HUES6 (cell line): ENCODE data around the gene PYGO2.
A peak's percentile ranks its signal among the peaks of the same experiment; 100 is the strongest.

Experiments
- H3K27ac ChIP-seq: 2 replicates; pipeline ENCODE4 v1.7.0; 2013; ENCODE audit warnings: low read depth, mild to moderate bottlenecking, low read length, inconsistent platforms
- H3K27me3 ChIP-seq: 2 replicates; pipeline ENCODE4 v1.6.1; 2013; ENCODE audit warnings: low read length; ENCODE audit not compliant: control insufficient read depth, insufficient read depth
- H3K36me3 ChIP-seq: 2 replicates; pipeline ENCODE4 v1.6.1; 2013; ENCODE audit warnings: low read length; ENCODE audit not compliant: control insufficient read depth, insufficient read depth
- H3K4me1 ChIP-seq: 2 replicates; pipeline ENCODE4 v1.6.1; 2013; ENCODE audit warnings: low read length; ENCODE audit not compliant: control insufficient read depth, insufficient read depth
- H3K4me3 ChIP-seq: 2 replicates; pipeline ENCODE4 v1.5.1; 2013; ENCODE audit warnings: low read depth, low read length
- H3K9ac ChIP-seq: one replicate; pipeline ENCODE4 v1.6.1; 2013; ENCODE audit warnings: mild to moderate bottlenecking, low read length
- H3K9me3 ChIP-seq: 2 replicates; pipeline ENCODE4 v1.6.1; 2013; ENCODE audit warnings: low read depth, low read length; ENCODE audit not compliant: control insufficient read depth, insufficient read depth

Gene PYGO2

GRCh38 chr1:154957091-154957657 is 4.4 kb downstream of the PYGO2 start:
- Histone ChIP-seq H3K9me3 (no peaks in the 10 kb centered on the region), H3K27ac (no peak overlapping the region), H3K4me1 (peaks cover 33% of the 10 kb centered on the region), H3K4me3 (peak overlapping the region; percentile 84; the same call in 1 of the 2 replicates), H3K36me3 (peaks cover 14% of the 10 kb centered on the region), H3K27me3 (no peaks in the 10 kb centered on the region), H3K9ac (no peak overlapping the region)

- Histone ChIP-seq H3K27ac (no peak overlapping the region), H3K4me1 (peaks cover 33% of the 10 kb centered on the region), H3K36me3 (peaks cover 14% of the 10 kb centered on the region), H3K27me3 (no peaks in the 10 kb centered on the region), H3K9ac (peak overlapping the region; percentile 58), H3K9me3 (no peaks in the 10 kb centered on the region), H3K4me3 (peak overlapping the region; percentile 84)
Observed at GRCh38 chr1:154956544-154956941, 5.0 kb downstream of the PYGO2 start.

GRCh38 chr1:154955718-154956543 is 5.7 kb downstream of the PYGO2 start, which contains the start of gene PBXIP1:
Gene PBXIP1 (minus strand): TSS chr1:154956099. CDS start chr1:154953721, 2,378 bp downstream.
- peaks cover 31% of the 10 kb centered on the region for H3K4me1 ChIP-seq
- no peaks in the 10 kb centered on the region for H3K27me3 ChIP-seq
- peak within 1 kb of the TSS; percentile 84 for H3K4me3 ChIP-seq
- H3K36me3 ChIP-seq: peaks cover 18% of the 10 kb centered on the region
- no peaks in the 10 kb centered on the region for H3K9me3 ChIP-seq
- H3K27ac ChIP-seq: peak within 1 kb of the TSS; percentile 64
- H3K9ac ChIP-seq: peak within 1 kb of the TSS; percentile 84

- peak overlapping the region; percentile 84 for H3K9ac ChIP-seq
- peaks cover 25% of the 10 kb centered on the region for H3K4me1 ChIP-seq
- peaks cover 22% of the 10 kb centered on the region for H3K36me3 ChIP-seq
- H3K4me3 ChIP-seq: peak overlapping the region; percentile 84
- no peaks in the 10 kb centered on the region for H3K9me3 ChIP-seq
- peak overlapping the region; percentile 64 for H3K27ac ChIP-seq
- H3K27me3 ChIP-seq: no peaks in the 10 kb centered on the region
Observed at GRCh38 chr1:154955039-154955717, 6.4 kb downstream of the PYGO2 start.

GRCh38 chr1:154954541-154954940 is 7.0 kb downstream of the PYGO2 start:
- Histone ChIP-seq H3K27ac (no peak overlapping the region), H3K27me3 (no peaks in the 10 kb centered on the region), H3K9ac (peak overlapping the region; percentile 84), H3K36me3 (peaks cover 19% of the 10 kb centered on the region), H3K4me1 (peaks cover 25% of the 10 kb centered on the region), H3K4me3 (peak overlapping the region; percentile 84; the same call in 1 of the 2 replicates), H3K9me3 (no peaks in the 10 kb centered on the region)

- Histone ChIP-seq H3K9me3 (no peaks in the 10 kb centered on the region), H3K4me3 (no peak overlapping the region), H3K9ac (no peak overlapping the region), H3K36me3 (peaks cover 10% of the 10 kb centered on the region), H3K27me3 (no peaks in the 10 kb centered on the region), H3K4me1 (peaks cover 25% of the 10 kb centered on the region), H3K27ac (no peak overlapping the region)
Observed at GRCh38 chr1:154953611-154954038, 8.0 kb downstream of the PYGO2 start.

GRCh38 chr1:154952664-154953063 is 8.9 kb downstream of the PYGO2 start:
- Histone ChIP-seq H3K27me3 (no peaks in the 10 kb centered on the region), H3K9me3 (no peaks in the 10 kb centered on the region), H3K9ac (no peak overlapping the region), H3K27ac (no peak overlapping the region), H3K36me3 (peaks cover 11% of the 10 kb centered on the region), H3K4me1 (peaks cover 24% of the 10 kb centered on the region), H3K4me3 (no peak overlapping the region)

GRCh38 chr1:154951901-154952657 is 9.5 kb downstream of the PYGO2 start:
- H3K27me3 ChIP-seq: no peaks in the 10 kb centered on the region
- H3K27ac ChIP-seq: no peak overlapping the region
- H3K9ac ChIP-seq: no peak overlapping the region
- peaks cover 18% of the 10 kb centered on the region for H3K4me1 ChIP-seq
- H3K9me3 ChIP-seq: no peaks in the 10 kb centered on the region
- peaks cover 15% of the 10 kb centered on the region for H3K36me3 ChIP-seq
- no peak overlapping the region for H3K4me3 ChIP-seq

GRCh38 chr1:154948079-154948478 is 13.5 kb downstream of the PYGO2 start:
- H3K27me3 ChIP-seq: no peaks in the 10 kb centered on the region
- no peak overlapping the region for H3K4me3 ChIP-seq
- no peak overlapping the region for H3K27ac ChIP-seq
- peaks cover 5% of the 10 kb centered on the region for H3K4me1 ChIP-seq
- H3K9ac ChIP-seq: no peak overlapping the region
- H3K9me3 ChIP-seq: no peaks in the 10 kb centered on the region
- H3K36me3 ChIP-seq: peaks cover 20% of the 10 kb centered on the region

GRCh38 chr1:154945962-154946850 is 15.4 kb downstream of the PYGO2 start:
- Histone ChIP-seq H3K9ac (no peak overlapping the region), H3K27ac (no peak overlapping the region), H3K27me3 (no peaks in the 10 kb centered on the region), H3K4me3 (no peak overlapping the region), H3K36me3 (peaks cover 18% of the 10 kb centered on the region), H3K4me1 (peaks cover 5% of the 10 kb centered on the region), H3K9me3 (no peaks in the 10 kb centered on the region)
